CD14-positive monocyte (primary cell): Measurements from ENCODE around the gene RSPO4. TPM values are rescaled to one million over a fixed set of nuclear protein-coding genes. Genes with fewer than 3 reads are reported as not detected.

Source experiments
- DNase-seq, 3 donors: peaks; one replicate each; pipeline ENCODE4 v3.0.0-alpha.2; 2011 to 2022
- H2AFZ ChIP-seq: 2 replicates; pipeline ENCODE4 v1.6.0; 2012; ENCODE audit warnings: mild to moderate bottlenecking, low read depth, low read length, inconsistent platforms; ENCODE audit not compliant: insufficient read depth, poor library complexity, severe bottlenecking
- H3K27ac ChIP-seq, 2 donors: 1 replicate in 1 of 2; 2 replicates in 1 of 2; pipeline ENCODE4 v1.5.1; 2012 to 2013; ENCODE audit warnings: low read length in 2 of 2, control low read depth in 1 of 2, inconsistent platforms in 1 of 2, low read depth in 1 of 2, mild to moderate bottlenecking in 1 of 2
- H3K27me3 ChIP-seq, 2 donors: one replicate each; pipeline versions ENCODE4 v1.6.0 to v1.6.1; 2011 to 2013; ENCODE audit warnings: low read length in 2 of 2; ENCODE audit not compliant: control insufficient read depth in 2 of 2, insufficient read depth in 2 of 2
- H3K36me3 ChIP-seq, 2 donors: replicated peaks in 1 of 2; 1 replicate in 1 of 2; 2 replicates in 1 of 2; pipeline versions ENCODE4 v1.5.1 to v1.6.1; 2012 to 2013; ENCODE audit warnings: low read length in 2 of 2, control low read depth in 1 of 2, inconsistent platforms in 1 of 2, mild to moderate bottlenecking in 1 of 2; ENCODE audit not compliant: insufficient read depth in 2 of 2, control insufficient read depth in 1 of 2
- H3K4me1 ChIP-seq, 2 donors: 1 replicate in 1 of 2; 2 replicates in 1 of 2; pipeline versions ENCODE4 v1.5.1 to v1.6.1; 2012 to 2013; ENCODE audit warnings: low read length in 2 of 2, control low read depth in 1 of 2, inconsistent platforms in 1 of 2, mild to moderate bottlenecking in 1 of 2, moderate library complexity in 1 of 2; ENCODE audit not compliant: insufficient read depth in 2 of 2, control insufficient read depth in 1 of 2
- H3K4me2 ChIP-seq: replicated peaks from 2 replicates; pipeline ENCODE3; 2012; ENCODE audit warnings: low read length, moderate library complexity, mild to moderate bottlenecking; ENCODE audit not compliant: poor library complexity, severe bottlenecking; ENCODE audit errors: extremely low read depth
- H3K4me3 ChIP-seq, 3 experiments: fragments of 200-600 bp in 1 of 3; sonication (generic) in 1 of 3; replicated peaks in 1 of 3; 1 replicate in 2 of 3; 2 replicates in 1 of 3; pipeline ENCODE4 v1.5.1; 2011 to 2013; ENCODE audit warnings: low read length in 3 of 3, mild to moderate bottlenecking in 3 of 3, control low read depth in 2 of 3, low read depth in 2 of 3, inconsistent platforms in 1 of 3, moderate library complexity in 1 of 3
- H3K79me2 ChIP-seq: 2 replicates; pipeline ENCODE4 v1.6.0; 2012; ENCODE audit warnings: mild to moderate bottlenecking, control low read depth, inconsistent platforms, low read length, moderate library complexity; ENCODE audit not compliant: insufficient read depth
- H3K9ac ChIP-seq: 2 replicates; pipeline ENCODE4 v1.6.0; 2017; ENCODE audit warnings: low read length, mild to moderate bottlenecking; ENCODE audit not compliant: insufficient read depth, poor library complexity, severe bottlenecking
- H3K9me3 ChIP-seq, 2 donors: replicated peaks in 1 of 2; 1 replicate in 1 of 2; 2 replicates in 1 of 2; pipeline versions ENCODE4 v1.5.1 to v1.6.1; 2012 to 2013; ENCODE audit warnings: low read length in 2 of 2, control low read depth in 1 of 2; ENCODE audit not compliant: control insufficient read depth in 1 of 2, insufficient read depth in 1 of 2
- H4K20me1 ChIP-seq: 2 replicates; pipeline ENCODE4 v1.6.0; 2012; ENCODE audit warnings: mild to moderate bottlenecking, low read length, control low read depth, moderate library complexity; ENCODE audit not compliant: insufficient read depth
- H3K27ac Mint-ChIP-seq, 7 donors: one replicate each; pipeline ENCODE4 v1.8.0; 2020; ENCODE audit warnings: mild to moderate bottlenecking in 7 of 7, mixed read lengths in 7 of 7, moderate library complexity in 6 of 7, inconsistent platforms in 2 of 7
- H3K27me3 Mint-ChIP-seq, 3 donors: one replicate each; pipeline ENCODE4 v1.8.0; 2021 to 2022; ENCODE audit warnings: low read depth in 3 of 3, mild to moderate bottlenecking in 3 of 3, mixed read lengths in 3 of 3, moderate library complexity in 3 of 3, inconsistent platforms in 1 of 3
- H3K36me3 Mint-ChIP-seq, 2 donors: one replicate each; pipeline ENCODE4 v1.8.0; 2020; ENCODE audit warnings: mixed read lengths in 2 of 2, inconsistent platforms in 1 of 2, mild to moderate bottlenecking in 1 of 2
- H3K4me1 Mint-ChIP-seq: one replicate; pipeline ENCODE4 v1.8.0; 2020; ENCODE audit warnings: mild to moderate bottlenecking, mixed read lengths
- H3K4me3 Mint-ChIP-seq, 2 donors: one replicate each; pipeline ENCODE4 v1.8.0; 2020; ENCODE audit warnings: mild to moderate bottlenecking in 2 of 2, mixed read lengths in 2 of 2, moderate library complexity in 1 of 2
- H3K9me3 Mint-ChIP-seq, 7 donors: one replicate each; pipeline ENCODE4 v1.8.0; 2020 to 2022; ENCODE audit warnings: mixed read lengths in 7 of 7, mild to moderate bottlenecking in 6 of 7, moderate library complexity in 6 of 7, inconsistent platforms in 2 of 7
- CTCF ChIP-seq: fragments of 200-600 bp; IDR thresholded peaks from one replicate; pipeline ENCODE4 v1.8.0; 2022; ENCODE audit warnings: antibody characterized with exemption, mild to moderate bottlenecking
- WGBS: methylation state at CpG from one replicate; pipeline ENCODE4 v1.1.5; 2013; ENCODE audit warnings: missing lambda C conversion rate; ENCODE audit not compliant: insufficient coverage; 5-methylcytosine and 5-hydroxymethylcytosine counted together
- intact Hi-C, 2 donors: fragments of 100-400 bp; cut with micrococcal nuclease; formaldehyde crosslinking; loops; one replicate each; pipeline versions ENCODE4 v1.15.0 to v1.15.1; 2023
- polyA plus RNA-seq, 3 donors: library from polyadenylated mRNA; depleted of rRNA in 1 of 3; unstranded in 2 of 3; stranded (reverse) in 1 of 3; fragments of 300-500 nt in 2 of 3; fragments of >200 nt in 1 of 3; fragmentation: Illumina TruSeq in 2 of 3; gene quantifications; 1 replicate in 2 of 3; 2 replicates in 1 of 3; pipeline ENCODE4 v1.2.3, GENCODE V29; 2012 to 2021

The RSPO4 gene
- polyA plus RNA-seq, 3 donors, result not detected

GRCh38 chr20:952196-952795 is 49.8 kb downstream of the RSPO4 start:
- TF ChIP-seq CTCF, result no peak
- Histone ChIP-seq H3K4me3 (no peak overlapping the region), H3K4me1 (peaks cover 0 to 2% of the 10 kb centered on the region in 2 donors), H3K27ac (no peak overlapping the region), H4K20me1 (no peaks in the 10 kb centered on the region), H3K9ac (no peak overlapping the region), H2AFZ (no peak overlapping the region), H3K79me2 (no peaks in the 10 kb centered on the region), H3K27me3 (peaks cover 0 to 8% of the 10 kb centered on the region in 2 donors), H3K36me3 (no peaks in the 10 kb centered on the region), H3K9me3 (peaks cover 0 to 5% of the 10 kb centered on the region in 2 donors), H3K4me2 (no peak overlapping the region)
- peaks cover 5 to 16% (median 6%) of the 10 kb centered on the region in 7 donors for H3K9me3 Mint-ChIP-seq
- no peak overlapping the region for H3K4me3 Mint-ChIP-seq
- H3K27ac Mint-ChIP-seq, result no peak overlapping the region
- DNase-seq, result no peak
- H3K27me3 Mint-ChIP-seq, result peaks cover 19 to 50% (median 46%) of the 10 kb centered on the region in 3 donors
- H3K36me3 Mint-ChIP-seq, result no peaks in the 10 kb centered on the region
- H3K4me1 Mint-ChIP-seq, result peaks cover 5% of the 10 kb centered on the region
- 92% methylated on average over 7 of the region's 8 CpGs for WGBS
- intact Hi-C loops, result loop anchor here (10.0 kb wide), 1 partner anchor 67 kb away; no protein-coding TSS in a partner anchor

GRCh38 chr20:951384-952169 is 50.5 kb downstream of the RSPO4 start:
- Mint-ChIP-seq H3K4me3 (no peak overlapping the region), H3K9me3 (peaks cover 5 to 16% (median 6%) of the 10 kb centered on the region in 7 donors), H3K27me3 (peaks cover 19 to 50% (median 45%) of the 10 kb centered on the region in 3 donors), H3K27ac (no peak overlapping the region), H3K4me1 (peaks cover 5% of the 10 kb centered on the region), H3K36me3 (no peaks in the 10 kb centered on the region)
- no peak for TF ChIP-seq CTCF
- Histone ChIP-seq H3K4me1 (peaks cover 0 to 2% of the 10 kb centered on the region in 2 donors), H3K36me3 (no peaks in the 10 kb centered on the region), H3K79me2 (no peaks in the 10 kb centered on the region), H3K27ac (no peak overlapping the region), H3K4me3 (no peak overlapping the region), H3K27me3 (peaks cover 0 to 8% of the 10 kb centered on the region in 2 donors), H4K20me1 (no peaks in the 10 kb centered on the region), H3K9me3 (peaks cover 0 to 5% of the 10 kb centered on the region in 2 donors), H3K9ac (no peak overlapping the region), H3K4me2 (no peak overlapping the region), H2AFZ (no peak overlapping the region)
- DNase-seq, result no peak
- WGBS, result 88% methylated on average over 16 of the region's 21 CpGs
- intact Hi-C loops, result loop anchor here (10.0 kb wide), 1 partner anchor 67 kb away; no protein-coding TSS in a partner anchor
